Upper lobe of left lung (tissue), 6 donors: ENCODE results near the gene MCCD1. TPM values are rescaled to one million over a fixed set of nuclear protein-coding genes. Genes with fewer than 3 reads are reported as not detected.

Source experiments
- ATAC-seq, 2 donors: fragments of 200-7000 bp; cut with Tn5 transposase; one replicate each; pipeline ENCODE4 v1.9.1; 2022; ENCODE audit warnings: mild to moderate bottlenecking in 2 of 2, moderate library complexity in 2 of 2; ENCODE audit not compliant: low FRiP score in 2 of 2
- DNase-seq, 2 donors: peaks; one replicate each; pipeline ENCODE4 v3.0.0-alpha.2; 2019 to 2020
- H3K27ac ChIP-seq, 4 donors: fragments of 200-600 bp; sonication (generic); one replicate each; pipeline ENCODE4 v1.5.1; 2016 to 2019
- H3K27me3 ChIP-seq, 4 donors: fragments of 200-600 bp; sonication (generic); one replicate each; pipeline ENCODE4 v1.5.1; 2017 to 2019
- H3K36me3 ChIP-seq, 4 donors: fragments of 200-600 bp; sonication (generic); one replicate each; pipeline ENCODE4 v1.5.1; 2016 to 2019
- H3K4me1 ChIP-seq, 4 donors: fragments of 200-600 bp; sonication (generic); one replicate each; pipeline ENCODE4 v1.5.1; 2018 to 2019
- H3K4me3 ChIP-seq, 4 donors: fragments of 200-600 bp; sonication (generic); one replicate each; pipeline ENCODE4 v1.5.1; 2017 to 2019; ENCODE audit warnings: mild to moderate bottlenecking in 2 of 4, moderate library complexity in 1 of 4
- H3K9me3 ChIP-seq, 4 donors: fragments of 200-600 bp; sonication (generic); one replicate each; pipeline ENCODE4 v1.5.1; 2018 to 2019
- EP300 ChIP-seq, 4 donors: sonication (generic); formaldehyde crosslinking; IDR thresholded peaks; one replicate each; pipeline ENCODE4 v1.5.1; 2017; ENCODE audit warnings: antibody characterized with exemption in 4 of 4, control low read depth in 2 of 4
- POLR2A ChIP-seq, 4 donors: fragments of 450-650 bp; IDR thresholded peaks; one replicate each; pipeline ENCODE4 v1.5.1; 2016 to 2017; ENCODE audit warnings: antibody characterized with exemption in 4 of 4, mild to moderate bottlenecking in 2 of 4
- POLR2AphosphoS5 ChIP-seq, 2 donors: sonication (generic); formaldehyde crosslinking; IDR thresholded peaks; one replicate each; pipeline ENCODE4 v1.5.1; 2017; ENCODE audit warnings: antibody characterized with exemption in 2 of 2
- WGBS, 2 donors: methylation state at CpG; one replicate each; pipeline ENCODE4 v1.1.5; 2017 to 2018; 5-methylcytosine and 5-hydroxymethylcytosine counted together
- total RNA-seq, 6 donors: library from RNA; depleted of rRNA in 4 of 6; stranded (reverse); fragments of >200 nt in 4 of 6; gene quantifications; one replicate each; pipeline versions ENCODE4 v1.1.0 to v1.2.1, GENCODE V29; 2016 to 2021
- TF ChIP-seq, protein P1 (sequence below), 6 experiments: fragments of 450-650 bp in 4 of 6; fragments of 200-600 bp in 2 of 6; sonication (generic) in 2 of 6; IDR thresholded peaks; one replicate each; pipeline ENCODE4 v1.5.1; 2016 to 2019; ENCODE audit warnings: antibody characterized with exemption in 6 of 6
- donor health status: DM: no; HTN: no; CAD: no; lungs with moderate emphysema.
- donor health status: DM: no; HTN: yes; CAD: no; lungs with severe emphysema.

MCCD1 gene
- total RNA-seq, 6 donors from 2014 or later = not detected

DNA sequence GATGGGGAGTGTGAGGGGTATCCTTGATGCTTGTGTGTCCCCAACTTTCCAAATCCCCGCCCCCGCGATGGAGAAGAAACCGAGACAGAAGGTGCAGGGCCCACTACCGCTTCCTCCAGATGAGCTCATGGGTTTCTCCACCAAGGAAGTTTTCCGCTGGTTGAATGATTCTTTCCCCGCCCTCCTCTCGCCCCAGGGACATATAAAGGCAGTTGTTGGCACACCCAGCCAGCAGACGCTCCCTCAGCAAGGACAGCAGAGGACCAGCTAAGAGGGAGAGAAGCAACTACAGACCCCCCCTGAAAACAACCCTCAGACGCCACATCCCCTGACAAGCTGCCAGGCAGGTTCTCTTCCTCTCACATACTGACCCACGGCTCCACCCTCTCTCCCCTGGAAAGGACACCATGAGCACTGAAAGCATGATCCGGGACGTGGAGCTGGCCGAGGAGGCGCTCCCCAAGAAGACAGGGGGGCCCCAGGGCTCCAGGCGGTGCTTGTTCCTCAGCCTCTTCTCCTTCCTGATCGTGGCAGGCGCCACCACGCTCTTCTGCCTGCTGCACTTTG is 46.7 kb downstream of the MCCD1 start, which contains the start of gene TNF:
TNF (plus strand) TSS at position 231 of the 567 bp plus-strand sequence; CDS start at position 408, 177 bp downstream.
- H3K9me3 ChIP-seq = no peaks in the 10 kb centered on the region

DNA sequence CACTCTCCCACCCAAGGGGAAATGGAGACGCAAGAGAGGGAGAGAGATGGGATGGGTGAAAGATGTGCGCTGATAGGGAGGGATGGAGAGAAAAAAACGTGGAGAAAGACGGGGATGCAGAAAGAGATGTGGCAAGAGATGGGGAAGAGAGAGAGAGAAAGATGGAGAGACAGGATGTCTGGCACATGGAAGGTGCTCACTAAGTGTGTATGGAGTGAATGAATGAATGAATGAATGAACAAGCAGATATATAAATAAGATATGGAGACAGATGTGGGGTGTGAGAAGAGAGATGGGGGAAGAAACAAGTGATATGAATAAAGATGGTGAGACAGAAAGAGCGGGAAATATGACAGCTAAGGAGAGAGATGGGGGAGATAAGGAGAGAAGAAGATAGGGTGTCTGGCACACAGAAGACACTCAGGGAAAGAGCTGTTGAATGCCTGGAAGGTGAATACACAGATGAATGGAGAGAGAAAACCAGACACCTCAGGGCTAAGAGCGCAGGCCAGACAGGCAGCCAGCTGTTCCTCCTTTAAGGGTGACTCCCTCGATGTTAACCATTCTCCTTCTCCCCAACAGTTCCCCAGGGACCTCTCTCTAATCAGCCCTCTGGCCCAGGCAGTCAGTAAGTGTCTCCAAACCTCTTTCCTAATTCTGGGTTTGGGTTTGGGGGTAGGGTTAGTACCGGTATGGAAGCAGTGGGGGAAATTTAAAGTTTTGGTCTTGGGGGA is 47.4 kb downstream of the MCCD1 start:
- 65 to 69% methylated on average over 8 of the region's 8 CpGs for WGBS, 2 donors
- H3K4me3 ChIP-seq = peak overlapping the region in 3 of 4 donors; percentile 35 to 53 (median 43)
- TF ChIP-seq EP300 (IDR thresholded peaks at IDR 0.05) (no peak), POLR2A (IDR thresholded peaks at IDR 0.05) (no peak)

More for the DNA sequence above, 46.7 kb downstream of the MCCD1 start, which contains the start of gene TNF:
- TF ChIP-seq POLR2A (IDR thresholded peaks at IDR 0.05) (peak in 1 of 4 donors; percentile 72), POLR2AphosphoS5 (IDR thresholded peaks at IDR 0.05) (peak; percentile 34 to 73), EP300 (IDR thresholded peaks at IDR 0.05) (no peak)
- Histone ChIP-seq H3K36me3 (no peaks in the 10 kb centered on the region), H3K4me1 (peaks cover under 1 to 7% (median 2%) of the 10 kb centered on the region in 4 donors), H3K27ac (peak within 1 kb of the TSS in 3 of 4 donors; percentile 40 to 81 (median 73)), H3K4me3 (peak within 1 kb of the TSS in 3 of 4 donors; percentile 35 to 53 (median 43)), H3K27me3 (no peaks in the 10 kb centered on the region)
- ATAC-seq (peak in 1 of 2 donors; percentile 85), DNase-seq (peak in 1 of 2 donors; percentile 62)
- 47 to 57% methylated on average over 13 to 19 of the region's 19 CpGs for WGBS, 2 donors

GRCh38 chr6:31576897-31577578 is 48.3 kb downstream of the MCCD1 start:
- Histone ChIP-seq H3K4me3 (peak overlapping the region in 2 of 4 donors; percentile 43 to 53), H3K4me1 (peaks cover 9 to 13% (median 11%) of the 10 kb centered on the region in 4 donors), H3K9me3 (no peaks in the 10 kb centered on the region), H3K36me3 (no peaks in the 10 kb centered on the region), H3K27ac (peak overlapping the region in 3 of 4 donors; percentile 10 to 61 (median 23)), H3K27me3 (no peaks in the 10 kb centered on the region)
- TF ChIP-seq POLR2A (IDR thresholded peaks at IDR 0.05) = peak in 1 of 4 donors; percentile 13
- TF ChIP-seq, protein P1, sequence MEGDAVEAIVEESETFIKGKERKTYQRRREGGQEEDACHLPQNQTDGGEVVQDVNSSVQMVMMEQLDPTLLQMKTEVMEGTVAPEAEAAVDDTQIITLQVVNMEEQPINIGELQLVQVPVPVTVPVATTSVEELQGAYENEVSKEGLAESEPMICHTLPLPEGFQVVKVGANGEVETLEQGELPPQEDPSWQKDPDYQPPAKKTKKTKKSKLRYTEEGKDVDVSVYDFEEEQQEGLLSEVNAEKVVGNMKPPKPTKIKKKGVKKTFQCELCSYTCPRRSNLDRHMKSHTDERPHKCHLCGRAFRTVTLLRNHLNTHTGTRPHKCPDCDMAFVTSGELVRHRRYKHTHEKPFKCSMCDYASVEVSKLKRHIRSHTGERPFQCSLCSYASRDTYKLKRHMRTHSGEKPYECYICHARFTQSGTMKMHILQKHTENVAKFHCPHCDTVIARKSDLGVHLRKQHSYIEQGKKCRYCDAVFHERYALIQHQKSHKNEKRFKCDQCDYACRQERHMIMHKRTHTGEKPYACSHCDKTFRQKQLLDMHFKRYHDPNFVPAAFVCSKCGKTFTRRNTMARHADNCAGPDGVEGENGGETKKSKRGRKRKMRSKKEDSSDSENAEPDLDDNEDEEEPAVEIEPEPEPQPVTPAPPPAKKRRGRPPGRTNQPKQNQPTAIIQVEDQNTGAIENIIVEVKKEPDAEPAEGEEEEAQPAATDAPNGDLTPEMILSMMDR (IDR thresholded peaks at IDR 0.05) = no peak
- TF ChIP-seq POLR2AphosphoS5 (IDR thresholded peaks at IDR 0.05) = peak in 1 of 2 donors; percentile 24
- DNase-seq (peak in 1 of 2 donors; percentile 43), ATAC-seq (no peak)
- 81 to 88% methylated on average over 19 of the region's 19 CpGs for WGBS, 2 donors

More for the DNA sequence above, 47.4 kb downstream of the MCCD1 start:
- H3K27ac ChIP-seq = peak overlapping the region in 3 of 4 donors; percentile 40 to 81 (median 73)
- peaks cover 3 to 7% (median 5%) of the 10 kb centered on the region in 4 donors for H3K4me1 ChIP-seq
- DNase-seq (no peak), ATAC-seq (no peak)
- H3K9me3 ChIP-seq = no peaks in the 10 kb centered on the region
- no peaks in the 10 kb centered on the region for H3K36me3 ChIP-seq
- H3K27me3 ChIP-seq = no peaks in the 10 kb centered on the region

- Histone ChIP-seq H3K4me3 (peak overlapping the region in 1 of 4 donors; percentile 53), H3K27me3 (no peaks in the 10 kb centered on the region), H3K4me1 (peaks cover 14 to 18% (median 16%) of the 10 kb centered on the region in 4 donors), H3K9me3 (no peaks in the 10 kb centered on the region), H3K36me3 (no peaks in the 10 kb centered on the region), H3K27ac (no peak overlapping the region)
- WGBS, 2 donors = 82 to 95% methylated on average over 3 of the region's 3 CpGs
- ATAC-seq (no peak), DNase-seq (no peak)
- TF ChIP-seq, protein P1 (IDR thresholded peaks at IDR 0.05) = no peak
- TF ChIP-seq POLR2AphosphoS5 (IDR thresholded peaks at IDR 0.05) (no peak), POLR2A (IDR thresholded peaks at IDR 0.05) (no peak), EP300 (IDR thresholded peaks at IDR 0.05) (no peak)
Observed at GRCh38 chr6:31577579-31577966, 48.8 kb downstream of the MCCD1 start.

DNA sequence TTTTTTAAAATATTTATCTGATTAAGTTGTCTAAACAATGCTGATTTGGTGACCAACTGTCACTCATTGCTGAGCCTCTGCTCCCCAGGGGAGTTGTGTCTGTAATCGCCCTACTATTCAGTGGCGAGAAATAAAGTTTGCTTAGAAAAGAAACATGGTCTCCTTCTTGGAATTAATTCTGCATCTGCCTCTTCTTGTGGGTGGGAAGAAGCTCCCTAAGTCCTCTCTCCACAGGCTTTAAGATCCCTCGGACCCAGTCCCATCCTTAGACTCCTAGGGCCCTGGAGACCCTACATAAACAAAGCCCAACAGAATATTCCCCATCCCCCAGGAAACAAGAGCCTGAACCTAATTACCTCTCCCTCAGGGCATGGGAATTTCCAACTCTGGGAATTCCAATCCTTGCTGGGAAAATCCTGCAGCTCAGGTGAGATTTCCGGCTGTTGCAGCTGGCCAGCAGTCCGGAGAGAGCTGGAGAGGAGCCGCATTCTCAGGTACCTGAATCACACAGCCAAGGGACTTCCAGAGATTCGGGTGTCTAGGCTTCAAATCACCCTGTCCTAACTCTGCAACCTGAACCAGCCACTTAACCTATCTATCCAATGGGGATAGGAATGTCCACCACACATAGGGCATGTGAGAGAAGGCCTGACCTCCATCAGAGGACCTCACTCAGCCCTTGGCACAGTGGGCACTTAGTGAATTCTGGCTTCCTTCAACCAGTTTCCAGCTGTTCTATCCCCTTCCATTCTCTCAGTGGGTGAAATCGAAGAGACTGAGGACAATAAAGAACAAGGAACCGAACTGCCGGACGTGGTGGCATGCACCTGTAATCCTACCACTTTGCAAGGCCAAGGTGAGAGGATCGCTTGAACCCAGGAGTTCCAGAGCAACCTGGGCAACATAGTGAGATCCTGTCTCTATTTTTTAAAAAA is 49.7 kb downstream of the MCCD1 start:
- ATAC-seq = no peak
- no peak for DNase-seq
- Histone ChIP-seq H3K27me3 (no peaks in the 10 kb centered on the region), H3K9me3 (no peaks in the 10 kb centered on the region), H3K27ac (no peak overlapping the region), H3K36me3 (no peaks in the 10 kb centered on the region), H3K4me1 (peaks cover 15 to 20% (median 17%) of the 10 kb centered on the region in 4 donors), H3K4me3 (no peak overlapping the region)
- 85 to 90% methylated on average over 8 to 12 of the region's 12 CpGs for WGBS, 2 donors
- no peak for TF ChIP-seq EP300 (IDR thresholded peaks at IDR 0.05)
- TF ChIP-seq, protein P1 (IDR thresholded peaks at IDR 0.05) = no peak
- no peak for TF ChIP-seq POLR2AphosphoS5 (IDR thresholded peaks at IDR 0.05)
- TF ChIP-seq POLR2A (IDR thresholded peaks at IDR 0.05) = no peak
